GM12878 (cell line): Measurements from ENCODE around the gene HSPA4.

Experiments used
- ASH2L ChIP-seq: fragments of 300-600, 200-600 bp; sonication (generic); IDR thresholded peaks from 2 replicates; pipeline ENCODE4 v1.6.1; 2017; ENCODE audit warnings: low read depth, mild to moderate bottlenecking, borderline replicate concordance
- ATF7 ChIP-seq: fragments of 450-650 bp; IDR thresholded peaks from 2 replicates; pipeline ENCODE4 v1.6.1; 2016; ENCODE audit warnings: low read depth, mild to moderate bottlenecking
- CTCF ChIP-seq, 3 experiments: IDR thresholded peaks in 2 of 3; conservative IDR thresholded peaks in 1 of 3; 2 replicates each; pipeline ENCODE4 v1.5.1; 2011; ENCODE audit warnings: low read depth in 3 of 3, low read length in 3 of 3, mild to moderate bottlenecking in 3 of 3, control low read depth in 2 of 3, moderate library complexity in 2 of 3, inconsistent platforms in 1 of 3, mixed read lengths in 1 of 3; ENCODE audit not compliant: control insufficient read depth in 2 of 3, insufficient read depth in 1 of 3; ENCODE audit errors: extremely low read depth in 1 of 3
- EZH2 ChIP-seq: IDR thresholded peaks from 2 replicates; pipeline ENCODE4 v1.6.1; 2012; ENCODE audit warnings: low read depth, mild to moderate bottlenecking, control low read depth, inconsistent platforms, low read length, borderline replicate concordance; ENCODE audit not compliant: control insufficient read depth
- NRF1 ChIP-seq: conservative IDR thresholded peaks from 2 replicates; pipeline ENCODE4 v1.6.1; 2011; ENCODE audit warnings: mild to moderate bottlenecking, low read depth, low read length, improper control_type of control experiment
- POLR2A ChIP-seq: IDR thresholded peaks from 2 replicates; pipeline ENCODE4 v1.6.1; 2011; ENCODE audit warnings: low read depth, mild to moderate bottlenecking, low read length
- POLR2AphosphoS5 ChIP-seq: IDR thresholded peaks from 2 replicates; pipeline ENCODE4 v1.6.1; 2011; ENCODE audit warnings: mild to moderate bottlenecking, low read length, inconsistent platforms
- RFX5 ChIP-seq: IDR thresholded peaks from 2 replicates; pipeline ENCODE4 v1.6.1; 2011; ENCODE audit warnings: low read depth, low read length, improper control_type of control experiment
- SIN3A ChIP-seq: IDR thresholded peaks from 2 replicates; pipeline ENCODE4 v1.6.1; 2012; ENCODE audit warnings: low read depth, low read length, improper control_type of control experiment
- TAF1 ChIP-seq: IDR thresholded peaks from 2 replicates; pipeline ENCODE4 v1.6.1; 2011; ENCODE audit warnings: mild to moderate bottlenecking, low read depth, low read length, borderline replicate concordance
- WRNIP1 ChIP-seq: IDR thresholded peaks from 2 replicates; pipeline ENCODE4 v1.6.1; 2011; ENCODE audit warnings: low read depth, low read length, improper control_type of control experiment, borderline replicate concordance
- TF ChIP-seq, protein P1 (sequence below): fragments of 450-650 bp; IDR thresholded peaks from 2 replicates; pipeline ENCODE4 v1.6.1; 2017; ENCODE audit warnings: mild to moderate bottlenecking

DNA sequence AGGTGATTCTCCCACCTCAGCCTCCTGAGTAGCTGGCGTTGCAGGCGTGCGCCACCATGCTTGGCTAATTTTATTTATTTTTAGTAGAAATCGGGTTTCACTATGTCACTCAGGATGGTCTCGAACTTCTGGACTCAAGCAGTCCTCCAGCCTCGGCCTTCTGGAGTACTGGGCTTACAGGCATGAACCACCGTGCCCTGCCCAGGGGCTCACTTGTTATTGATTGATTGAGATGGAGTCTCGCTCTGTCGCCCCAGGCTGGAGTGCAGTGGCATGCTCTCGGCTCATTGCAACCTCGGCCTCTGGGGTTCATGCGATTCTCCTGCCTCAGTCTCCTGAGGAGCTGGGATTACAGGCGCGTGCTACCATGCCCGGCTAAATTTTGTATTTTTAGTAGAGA is 1.6 kb downstream of the HSPA4 start:
- TF ChIP-seq SIN3A (no peak), CTCF (IDR thresholded peaks at IDR 0.05 in 2 of 3, conservative IDR thresholded peaks at IDR 0.05 in 1 of 3; ENCODE audit: control insufficient read depth in 2 of 3, extremely low read depth in 1 of 3, insufficient read depth in 1 of 3, low read depth in 3 of 3, low read length in 3 of 3) (no peak), RFX5 (no peak), TAF1 (no peak), WRNIP1 (no peak), NRF1 (no peak), EZH2 (no peak), POLR2A (no peak), ASH2L (no peak), POLR2AphosphoS5 (no peak), ATF7 (no peak)
- TF ChIP-seq, protein P1, sequence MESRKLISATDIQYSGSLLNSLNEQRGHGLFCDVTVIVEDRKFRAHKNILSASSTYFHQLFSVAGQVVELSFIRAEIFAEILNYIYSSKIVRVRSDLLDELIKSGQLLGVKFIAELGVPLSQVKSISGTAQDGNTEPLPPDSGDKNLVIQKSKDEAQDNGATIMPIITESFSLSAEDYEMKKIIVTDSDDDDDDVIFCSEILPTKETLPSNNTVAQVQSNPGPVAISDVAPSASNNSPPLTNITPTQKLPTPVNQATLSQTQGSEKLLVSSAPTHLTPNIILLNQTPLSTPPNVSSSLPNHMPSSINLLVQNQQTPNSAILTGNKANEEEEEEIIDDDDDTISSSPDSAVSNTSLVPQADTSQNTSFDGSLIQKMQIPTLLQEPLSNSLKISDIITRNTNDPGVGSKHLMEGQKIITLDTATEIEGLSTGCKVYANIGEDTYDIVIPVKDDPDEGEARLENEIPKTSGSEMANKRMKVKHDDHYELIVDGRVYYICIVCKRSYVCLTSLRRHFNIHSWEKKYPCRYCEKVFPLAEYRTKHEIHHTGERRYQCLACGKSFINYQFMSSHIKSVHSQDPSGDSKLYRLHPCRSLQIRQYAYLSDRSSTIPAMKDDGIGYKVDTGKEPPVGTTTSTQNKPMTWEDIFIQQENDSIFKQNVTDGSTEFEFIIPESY, result no peak
